ENCODE data around the gene KCNA3. TPM values are rescaled to one million over a fixed set of nuclear protein-coding genes. Genes with fewer than 3 reads are reported as not detected.

The KCNA3 gene
- total and polyA plus RNA-seq, 2 of the 8 experiments (the other 6 are each of a cell fraction or from before 2014, with no cell fraction given) = 0.95 to 1.1 TPM

DNA sequence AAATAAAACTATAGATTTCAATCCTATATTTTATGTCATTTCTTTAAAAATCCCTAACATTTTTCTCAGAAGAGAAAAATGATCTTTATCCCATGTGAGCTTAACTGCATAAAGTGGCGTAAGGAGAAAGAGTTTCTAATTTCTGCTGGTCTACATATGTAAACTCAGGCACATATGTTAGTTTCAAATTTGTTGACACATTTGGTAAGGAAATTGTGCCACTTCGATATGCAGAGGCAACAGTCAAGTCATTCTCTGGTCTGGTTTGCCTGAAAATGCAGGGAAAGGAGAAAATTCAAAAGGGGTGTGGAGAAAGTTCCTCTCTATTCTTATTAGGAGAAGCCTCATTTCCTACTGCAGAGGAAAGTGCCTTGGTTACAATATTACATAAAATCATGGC, 11.5 kb downstream of the KCNA3 start:
- H4K5ac ChIP-seq (ENCODE audit: insufficient read length, low read depth, low read length) = no peak overlapping the region
- FAIRE-seq = no peak
- H3K14ac ChIP-seq (ENCODE audit: insufficient read length) = no peak overlapping the region
- TF ChIP-seq KDM5A (IDR thresholded peaks at IDR 0.05; ENCODE audit: low read length) (no peak), PHF8 (conservative IDR thresholded peaks at IDR 0.05; ENCODE audit: low read depth, low read length) (no peak), TEAD4 (IDR thresholded peaks at IDR 0.05; ENCODE audit: low read depth, low read length) (no peak)
- TF ChIP-seq, protein P1, sequence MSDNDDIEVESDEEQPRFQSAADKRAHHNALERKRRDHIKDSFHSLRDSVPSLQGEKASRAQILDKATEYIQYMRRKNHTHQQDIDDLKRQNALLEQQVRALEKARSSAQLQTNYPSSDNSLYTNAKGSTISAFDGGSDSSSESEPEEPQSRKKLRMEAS (IDR thresholded peaks at IDR 0.05) = no peak

More for the DNA sequence above, 11.5 kb downstream of the KCNA3 start:
- H3K36me3 ChIP-seq (ENCODE audit: control insufficient read depth in 2 of 4, insufficient read depth in 4 of 4, low read length in 3 of 4) = no peaks in the 10 kb centered on the region
- no peak overlapping the region for H2AK5ac ChIP-seq (ENCODE audit: low read depth, low read length)
- H2BK12ac ChIP-seq (ENCODE audit: low read depth, low read length) = no peak overlapping the region
- no peaks in the 10 kb centered on the region for H3K79me2 ChIP-seq (ENCODE audit: control insufficient read depth in 1 of 2, insufficient read depth in 2 of 2, low read length in 2 of 2)
- H3K9me3 ChIP-seq (ENCODE audit: insufficient read depth in 2 of 2, low read depth in 1 of 2, low read length in 1 of 2) = no peaks in the 10 kb centered on the region
- WGBS, 2 experiments (ENCODE audit: extremely low coverage in 1 of 2, insufficient coverage in 1 of 2, insufficient read length in 1 of 2, insufficient replicate concordance in 2 of 2, low coverage in 1 of 2, low lambda C conversion rate in 2 of 2, missing lambda C conversion rate in 1 of 2) = 90% methylated on average over 2 of the region's 2 CpGs; no CpG with 5 or more reads in 1 of the 2 experiments
- H3K4me3 ChIP-seq (ENCODE audit: extremely low read depth in 1 of 4, insufficient read depth in 2 of 4, low read depth in 3 of 4, low read length in 4 of 4) = no peak overlapping the region
- H2BK5ac ChIP-seq (ENCODE audit: low read depth, low read length) = no peak overlapping the region
- H2BK20ac ChIP-seq (ENCODE audit: low read length) = no peak overlapping the region
- DNase-seq (ENCODE audit: low read depth in 1 of 2, low spot score in 2 of 2) = no peak
- H3K56ac ChIP-seq (replicated peaks; ENCODE audit: insufficient read length, low read depth, low read length) = no peak overlapping the region
- H3K27me3 ChIP-seq (replicated peaks in 1 of 4; ENCODE audit: control insufficient read depth in 3 of 4, extremely low read depth in 1 of 4, insufficient read depth in 3 of 4, low read length in 3 of 4) = no peaks in the 10 kb centered on the region; a peak in 1 of 7 replicates
- no peak overlapping the region for H3K23ac ChIP-seq (ENCODE audit: insufficient read length)
- no peak overlapping the region for H4K8ac ChIP-seq (ENCODE audit: extremely low read depth, insufficient read depth, low read length)
- ChIA-PET POLR2A (ENCODE audit: partially characterized antibody) (no interaction called here), CTCF (ENCODE audit: partially characterized antibody) (interaction anchor here (1.0 to 1.5 kb wide), 3 partner anchors 20 to 123 kb away, joined by 3 to 5 read pairs (median 3); no protein-coding TSS in a partner anchor)
- H3K4me1 ChIP-seq (replicated peaks in 1 of 4; ENCODE audit: control insufficient read depth in 3 of 4, insufficient read depth in 4 of 4, low read length in 3 of 4) = no peaks in the 10 kb centered on the region
- no peak overlapping the region for H4K91ac ChIP-seq (replicated peaks; ENCODE audit: insufficient read length, low read length)
- no peak overlapping the region for H2BK120ac ChIP-seq (replicated peaks; ENCODE audit: low read depth, low read length)
- H3K4ac ChIP-seq (replicated peaks; ENCODE audit: insufficient read length, low read depth, low read length) = no peak overlapping the region
- H4K20me1 ChIP-seq (replicated peaks in 1 of 2; ENCODE audit: control insufficient read depth in 1 of 2, insufficient read depth in 2 of 2, low read length in 2 of 2) = no peaks in the 10 kb centered on the region
- H3K27ac ChIP-seq (ENCODE audit: low read depth, low read length) = no peak overlapping the region
- no peak overlapping the region for H3K9ac ChIP-seq (replicated peaks in 1 of 4; ENCODE audit: extremely low read depth in 1 of 4, low read depth in 3 of 4, low read length in 3 of 4)
- H3K4me2 ChIP-seq (ENCODE audit: insufficient read depth in 1 of 2, low read depth in 2 of 2, low read length in 2 of 2) = no peak overlapping the region
- H3K23me2 ChIP-seq (ENCODE audit: low read depth, low read length) = no peaks in the 10 kb centered on the region
- H3K18ac ChIP-seq (ENCODE audit: extremely low read depth, low read length) = no peak overlapping the region
- no peak overlapping the region for H2BK15ac ChIP-seq (ENCODE audit: low read length)
- H2AFZ ChIP-seq (ENCODE audit: low read length) = no peak overlapping the region
- H3K79me1 ChIP-seq (ENCODE audit: low read depth, low read length) = no peaks in the 10 kb centered on the region
